HG03025 (cell line): Measurements from ENCODE around the gene ATOH8.

Experiments used
- ATAC-seq: cut with Tn5 transposase; IDR thresholded peaks from one replicate; pipeline ENCODE4 v1.9.1; 2021; ENCODE audit warnings: mild to moderate bottlenecking, moderate library complexity; ENCODE audit not compliant: unreplicated experiment, low FRiP score

Gene ATOH8

DNA sequence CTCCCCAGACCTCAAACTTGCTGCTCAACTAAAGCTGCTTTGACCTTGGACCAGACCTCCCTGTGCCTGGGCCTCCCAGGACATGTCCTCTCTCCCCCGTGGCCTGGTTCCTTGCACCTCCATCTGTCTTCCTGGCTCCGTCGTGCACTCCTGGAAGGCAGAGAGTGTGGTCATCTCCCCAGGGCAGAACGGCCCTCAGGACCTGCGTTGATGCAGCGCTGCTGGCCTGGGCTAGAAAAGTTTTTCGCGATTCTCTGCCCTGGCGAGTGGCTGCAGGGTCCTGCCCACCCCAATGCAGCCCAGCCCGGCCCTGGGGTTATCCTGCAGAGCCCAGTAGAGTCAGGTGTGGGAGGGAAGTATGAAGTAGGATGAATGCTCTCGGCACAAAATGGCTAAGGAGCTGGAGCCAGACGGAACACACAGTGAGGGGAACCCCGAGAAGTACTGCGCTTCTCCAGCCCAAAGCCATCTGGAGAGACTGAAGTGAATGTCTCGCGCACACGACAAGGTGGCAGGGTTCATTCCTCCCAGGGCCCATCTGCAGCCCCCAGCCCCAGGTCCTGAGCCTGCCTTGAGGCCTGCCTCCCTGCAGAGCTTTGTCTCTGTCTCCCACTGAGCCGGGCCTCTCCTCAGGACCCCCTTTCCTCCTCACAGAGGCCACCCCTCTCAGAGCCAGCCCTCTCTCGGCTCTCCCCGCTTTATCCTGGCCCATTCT lies 41.7 kb downstream of the ATOH8 start:
- no peak for ATAC-seq

- no peak for ATAC-seq
These were observed 42.2 kb downstream of the ATOH8 start for GRCh38 chr2:85796046-85796340.

DNA sequence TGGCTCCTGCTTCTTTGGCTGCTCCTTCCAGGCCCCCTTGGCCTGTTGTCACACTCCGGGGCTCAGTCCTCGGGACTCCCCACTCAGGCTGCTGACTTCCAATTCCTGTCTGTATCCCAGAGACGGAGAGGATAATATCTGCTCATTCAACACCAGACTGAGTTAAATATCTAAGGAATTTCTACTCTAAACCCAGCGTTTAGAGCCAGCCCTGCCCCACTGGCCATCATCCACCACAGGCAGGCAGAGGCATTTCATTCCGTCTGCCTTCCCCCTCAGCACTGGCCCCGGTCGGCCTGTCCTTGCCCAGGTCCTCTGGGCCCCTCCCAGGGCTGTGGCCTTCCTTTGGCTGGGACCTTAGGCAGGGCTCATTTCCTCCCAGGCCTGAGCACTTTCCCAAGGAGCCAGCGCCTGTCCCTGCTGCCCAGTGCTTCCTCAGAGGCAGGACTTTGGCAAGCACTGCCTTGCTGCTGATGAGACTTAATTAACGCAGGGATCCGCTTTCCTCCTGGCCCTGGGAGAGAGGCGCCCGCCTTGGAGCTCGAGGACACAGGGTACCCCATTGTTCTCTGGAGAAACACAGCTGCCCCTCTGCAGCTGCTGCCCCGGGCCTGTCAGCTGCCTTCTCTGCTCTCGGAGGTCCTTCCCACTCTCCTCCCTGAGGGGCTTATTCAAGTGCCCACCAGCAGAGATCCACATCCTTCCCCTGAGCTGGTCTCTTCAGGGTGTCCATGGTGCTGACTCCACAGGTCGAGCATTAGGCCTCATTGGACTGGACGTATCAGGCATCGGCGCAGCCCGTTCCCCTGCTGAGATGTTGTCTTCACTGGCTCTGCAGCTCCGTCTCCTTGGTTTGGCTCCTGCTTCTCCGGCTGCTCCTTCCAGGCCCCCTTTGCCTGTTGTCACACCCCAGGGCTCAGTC lies 42.8 kb downstream of the ATOH8 start:
- no peak for ATAC-seq

DNA sequence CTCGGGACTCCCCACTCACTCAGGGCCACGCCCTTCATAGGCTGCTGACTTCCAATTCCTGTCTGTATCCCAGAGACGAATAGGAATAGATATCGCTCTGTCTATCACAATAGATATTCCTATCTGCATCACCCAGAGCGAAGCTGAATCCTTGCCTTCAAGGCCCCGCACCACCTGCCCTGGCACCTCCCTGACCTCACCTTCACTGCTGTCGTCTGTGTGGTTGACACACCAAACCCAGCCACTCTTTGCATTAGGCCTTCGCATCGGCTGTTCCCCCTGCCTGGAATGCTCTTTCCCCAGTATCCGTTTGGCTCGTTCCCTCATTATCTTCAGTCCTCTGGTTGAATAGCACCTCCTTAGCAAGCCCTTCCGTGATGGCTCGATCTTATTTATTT lies 43.5 kb downstream of the ATOH8 start:
- no peak for ATAC-seq

GRCh38 chr2:85797921-85798320 lies 44.1 kb downstream of the ATOH8 start:
- no peak for ATAC-seq

DNA sequence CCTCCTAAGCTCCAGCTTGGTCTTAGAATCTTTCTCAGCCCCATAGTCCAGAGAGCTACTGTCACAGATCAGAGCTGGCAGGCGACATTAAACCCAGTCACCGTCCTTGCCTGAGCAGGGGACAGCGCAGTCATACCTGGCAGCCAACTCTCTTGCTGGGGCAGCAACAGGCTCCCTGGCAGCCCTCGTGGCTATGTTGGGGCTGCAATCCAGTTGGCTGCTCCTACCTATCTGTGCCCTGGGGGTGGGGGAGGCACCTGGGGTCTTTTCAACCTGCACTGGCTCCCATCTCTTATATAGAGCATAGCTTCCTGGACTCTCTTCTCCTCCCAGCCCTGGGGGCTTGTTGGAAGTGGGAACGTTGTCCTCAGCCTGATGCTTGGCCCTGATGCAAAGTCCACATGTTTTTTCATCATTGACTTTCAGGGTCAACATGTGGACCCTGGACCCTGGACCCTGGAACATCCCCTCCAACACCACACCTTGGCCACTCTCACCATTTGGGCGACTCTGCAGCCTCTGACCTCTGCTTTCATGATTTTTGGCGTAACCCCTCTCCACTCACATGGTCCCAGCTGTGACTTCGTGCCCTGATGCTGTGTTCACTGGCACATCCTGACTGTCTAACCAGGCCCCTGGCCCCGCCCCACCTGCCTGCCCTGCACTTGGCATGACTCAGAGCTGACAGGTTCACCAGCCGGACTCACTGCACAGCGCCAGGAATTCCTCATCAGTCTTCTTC lies 45.6 kb downstream of the ATOH8 start:
- no peak for ATAC-seq

- no peak for ATAC-seq
These were observed 46.8 kb downstream of the ATOH8 start for GRCh38 chr2:85800586-85800985.

DNA sequence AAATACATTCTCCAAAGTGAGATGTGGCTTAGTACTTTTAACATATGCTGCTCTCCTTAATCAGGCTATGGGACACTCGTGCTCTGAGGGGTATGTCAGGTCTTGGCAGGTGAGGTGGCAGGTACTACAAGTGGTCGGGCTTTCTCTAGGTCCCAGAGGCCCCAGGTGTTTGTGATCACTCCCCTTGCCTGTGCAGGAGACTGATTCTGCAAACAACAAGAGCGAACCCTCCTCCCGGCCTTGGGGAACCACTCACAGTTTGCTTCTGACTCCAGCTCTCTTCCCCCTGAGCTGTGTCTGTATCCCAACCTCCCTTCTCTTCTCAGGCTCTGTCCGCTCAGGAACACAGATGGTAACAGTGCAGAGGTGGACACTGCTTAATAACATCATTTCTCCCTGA lies 48.1 kb downstream of the ATOH8 start:
- ATAC-seq, result no peak

DNA sequence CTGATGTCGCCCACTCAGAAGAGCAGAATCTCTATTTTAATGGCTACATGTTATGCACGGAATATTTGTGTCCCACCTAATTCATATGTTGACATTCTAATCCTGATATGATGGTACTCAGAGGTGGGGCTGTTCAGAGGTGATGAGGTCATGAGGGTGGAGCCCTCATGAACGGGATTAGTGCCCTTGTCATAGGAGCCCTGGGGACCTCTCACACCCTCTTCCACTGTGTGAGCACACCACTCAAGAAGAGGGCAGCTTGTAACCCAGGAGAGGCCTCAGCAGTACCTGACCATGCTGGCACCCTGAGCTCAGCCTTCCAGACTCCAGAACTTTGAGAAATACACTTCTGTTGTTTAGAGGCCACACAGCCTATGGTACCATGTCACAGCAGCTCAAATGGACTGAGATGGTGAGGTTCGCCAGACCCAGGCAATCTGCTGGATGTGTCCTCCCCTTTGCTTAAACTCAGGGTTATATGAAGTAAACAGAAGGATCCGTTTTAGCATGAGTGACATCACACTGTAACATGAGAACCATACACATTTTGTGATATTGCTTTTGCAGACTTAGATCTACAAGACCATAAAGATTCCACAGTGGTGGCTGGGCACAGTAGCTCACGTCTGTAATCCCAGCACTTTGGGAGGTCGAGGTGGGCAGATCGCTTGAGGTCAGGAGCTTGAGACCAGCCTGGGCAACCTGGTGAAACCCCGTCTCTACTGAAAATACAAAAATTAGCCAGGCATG lies 48.7 kb downstream of the ATOH8 start:
- ATAC-seq, result no peak

DNA sequence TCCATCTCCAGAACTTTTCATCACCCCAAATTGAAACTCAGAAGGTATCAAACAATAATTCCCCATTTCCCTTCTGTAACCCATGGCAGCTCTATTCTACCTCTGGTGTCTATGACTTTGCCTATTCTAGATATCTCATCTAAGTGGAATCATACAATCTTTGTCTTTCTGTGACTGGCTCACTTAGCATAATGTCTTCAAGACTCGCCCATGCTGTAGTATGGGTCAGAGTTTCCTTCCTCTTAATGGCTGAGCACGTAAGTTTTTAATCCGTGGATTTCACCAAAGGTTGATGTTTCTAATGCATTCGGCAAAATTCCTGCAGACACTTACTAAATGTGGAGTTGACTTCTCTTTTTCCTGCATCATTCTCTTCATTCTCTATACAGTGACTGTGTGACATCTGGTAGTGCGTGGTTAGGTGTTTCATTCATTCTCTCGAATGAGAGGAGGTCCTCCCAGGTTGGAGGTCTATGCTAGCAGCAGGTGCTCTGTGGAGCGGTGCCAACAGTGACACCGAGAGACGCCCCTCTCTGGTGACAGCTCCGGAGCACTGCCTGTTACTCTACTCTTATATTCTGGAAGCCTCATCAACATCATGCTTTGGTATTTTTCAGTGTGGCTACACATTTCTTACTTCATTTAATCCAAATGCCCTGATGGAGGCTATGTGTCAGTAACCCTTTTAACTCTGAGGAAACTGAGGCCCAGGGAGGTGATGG lies 50.1 kb downstream of the ATOH8 start:
- no peak for ATAC-seq

GRCh38 chr2:85804583-85804982 lies 50.8 kb downstream of the ATOH8 start:
- ATAC-seq, result no peak

DNA sequence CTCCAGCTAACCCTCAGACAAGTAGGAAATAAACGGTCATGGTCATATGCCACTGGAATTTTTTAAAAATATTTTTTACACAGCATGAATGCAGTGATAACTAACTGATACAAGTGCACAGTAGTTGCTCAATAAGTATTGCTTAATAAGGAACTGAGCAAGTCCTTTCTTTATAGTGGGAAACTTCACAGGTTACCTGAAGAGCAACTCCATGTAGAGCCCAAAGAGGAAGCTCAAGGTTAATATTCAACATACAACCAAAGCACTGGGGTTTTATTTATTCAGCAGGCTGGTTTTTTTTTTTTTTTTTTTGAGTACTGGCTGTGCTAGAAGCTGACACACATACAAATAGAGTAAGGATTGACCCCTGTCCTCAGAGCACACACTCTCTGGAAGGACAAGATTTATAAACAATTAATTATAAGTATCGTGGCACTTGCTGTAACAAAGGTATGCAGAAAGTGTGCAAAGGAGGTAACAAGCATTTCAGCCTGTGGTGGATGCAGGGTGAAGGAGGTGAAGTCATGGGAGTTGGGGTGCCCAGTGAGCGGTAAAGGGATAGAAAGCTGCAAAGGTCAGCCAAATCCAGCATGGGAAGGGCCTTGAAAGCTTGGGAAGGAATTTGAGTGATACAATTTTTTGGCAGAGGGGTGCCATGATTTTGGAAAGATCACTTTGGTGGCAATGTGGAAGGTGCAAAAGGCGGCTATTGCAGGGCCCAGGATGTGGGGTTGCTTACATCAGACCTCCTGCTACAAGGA lies 52.7 kb downstream of the ATOH8 start:
- no peak for ATAC-seq

- ATAC-seq, result no peak
These were observed 54.0 kb downstream of the ATOH8 start for GRCh38 chr2:85807756-85808155.

DNA sequence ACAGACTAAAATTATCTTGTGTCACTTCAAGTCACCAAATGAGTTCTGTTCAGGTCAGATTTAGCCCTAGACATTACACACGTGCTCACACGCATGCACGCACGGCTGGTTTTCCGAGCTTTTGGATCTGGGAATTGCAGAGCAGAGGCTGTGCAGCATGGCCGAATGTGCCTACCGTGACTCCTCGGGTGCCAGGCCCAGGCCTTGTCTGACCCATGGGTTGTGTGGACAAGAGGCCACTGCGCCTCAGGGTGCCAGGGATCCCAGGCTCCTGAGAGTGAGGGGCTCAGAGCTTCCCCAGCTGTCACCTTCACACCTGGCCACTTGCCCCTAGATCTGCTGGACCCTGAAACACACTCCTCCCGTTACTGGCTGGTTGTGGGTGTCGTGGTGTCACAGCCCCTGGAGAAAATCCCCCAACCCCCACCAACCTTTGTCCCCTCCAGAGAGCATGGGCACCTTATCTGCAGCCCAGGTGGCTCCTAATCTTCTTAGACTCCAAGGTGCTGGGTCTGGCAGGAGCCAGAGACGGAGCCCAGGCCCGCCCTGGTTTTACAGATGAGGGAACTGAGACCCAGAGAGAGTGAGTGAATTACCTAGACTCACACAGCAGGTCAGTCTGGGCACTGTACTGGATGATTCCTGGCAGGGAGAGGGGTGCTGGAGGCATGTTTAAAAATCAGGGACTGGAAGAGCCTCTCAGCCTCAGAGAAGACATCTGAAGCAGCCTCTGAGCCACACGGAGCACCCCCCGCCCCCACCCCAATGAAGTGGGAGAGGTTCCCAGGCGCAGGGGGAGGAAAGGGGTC lies 56.8 kb downstream of the ATOH8 start:
- ATAC-seq, result no peak

DNA sequence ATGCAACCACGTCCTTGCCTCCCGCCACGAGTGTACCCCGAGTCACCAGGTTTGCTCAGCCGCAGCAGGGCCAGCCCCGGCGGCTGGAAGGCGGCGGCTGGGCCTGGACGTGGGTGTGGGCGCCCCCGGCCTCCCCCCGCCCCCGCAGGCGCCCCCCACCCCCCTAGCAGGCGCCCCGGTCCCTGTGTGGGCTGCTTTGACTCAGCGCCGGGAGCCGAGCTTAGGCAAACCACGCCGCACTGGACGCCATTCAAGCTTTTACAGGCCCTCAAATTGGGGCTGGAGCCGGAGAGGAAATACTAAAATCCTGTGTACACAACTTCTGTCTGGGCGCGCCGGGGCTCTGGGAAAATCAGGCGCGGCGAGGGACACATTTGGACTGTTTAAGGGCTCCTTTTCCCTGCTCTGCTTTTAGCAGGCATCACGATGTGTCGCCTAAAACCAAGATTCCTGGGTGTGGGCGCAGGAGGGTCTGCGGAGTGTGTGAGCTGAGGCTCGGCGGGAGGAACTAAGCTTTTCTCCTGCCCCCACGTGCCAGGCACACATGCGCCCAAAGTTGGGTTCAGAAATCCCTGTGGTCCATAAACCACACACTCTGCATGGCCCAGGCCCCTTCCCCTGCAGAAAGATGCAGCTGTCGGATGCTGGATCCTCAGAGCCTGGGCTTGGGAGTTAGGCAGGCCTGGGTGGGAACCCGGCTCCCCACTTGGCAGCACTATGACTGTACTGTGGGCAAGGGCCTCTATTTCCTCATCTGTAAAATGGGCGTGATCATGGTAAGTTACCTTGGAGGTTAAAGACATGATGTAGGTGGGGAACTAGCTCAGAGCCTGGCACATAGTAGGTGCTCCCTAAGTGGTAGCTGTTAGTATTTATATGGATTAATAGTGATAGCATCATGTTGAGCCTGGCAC lies 57.6 kb downstream of the ATOH8 start:
- no peak for ATAC-seq

- no peak for ATAC-seq
These were observed 58.4 kb downstream of the ATOH8 start for GRCh38 chr2:85812094-85812735.
